ENCODE measurements around the gene NRCAM.

The NRCAM gene

GRCh38 chr7:108425714-108426275 lies 30.4 kb downstream of the NRCAM start:
- no peak for DNase-seq (ENCODE audit: low read depth in 2 of 2)

- DNase-seq (ENCODE audit: low read depth in 2 of 2), result no peak
These were observed 32.2 kb downstream of the NRCAM start for GRCh38 chr7:108424013-108424412.

- no peak for DNase-seq (ENCODE audit: low read depth in 2 of 2)
These were observed 32.9 kb downstream of the NRCAM start for GRCh38 chr7:108423089-108423989.

- DNase-seq (ENCODE audit: low read depth in 2 of 2), result no peak
These were observed 34.4 kb downstream of the NRCAM start for GRCh38 chr7:108421720-108422331.

GRCh38 chr7:108419961-108420908 lies 36.0 kb downstream of the NRCAM start:
- no peak for DNase-seq (ENCODE audit: low read depth in 2 of 2)

GRCh38 chr7:108418946-108419345 lies 37.3 kb downstream of the NRCAM start:
- DNase-seq (ENCODE audit: low read depth in 2 of 2), result no peak

GRCh38 chr7:108417926-108418325 lies 38.3 kb downstream of the NRCAM start:
- no peak for DNase-seq (ENCODE audit: low read depth in 2 of 2)

GRCh38 chr7:108417144-108417543 lies 39.1 kb downstream of the NRCAM start:
- no peak for DNase-seq (ENCODE audit: low read depth in 2 of 2)

- no peak for DNase-seq (ENCODE audit: low read depth in 2 of 2)
These were observed 40.3 kb downstream of the NRCAM start for GRCh38 chr7:108415821-108416536.

- DNase-seq (ENCODE audit: low read depth in 2 of 2), result no peak
These were observed 41.2 kb downstream of the NRCAM start for GRCh38 chr7:108415084-108415483.

DNA sequence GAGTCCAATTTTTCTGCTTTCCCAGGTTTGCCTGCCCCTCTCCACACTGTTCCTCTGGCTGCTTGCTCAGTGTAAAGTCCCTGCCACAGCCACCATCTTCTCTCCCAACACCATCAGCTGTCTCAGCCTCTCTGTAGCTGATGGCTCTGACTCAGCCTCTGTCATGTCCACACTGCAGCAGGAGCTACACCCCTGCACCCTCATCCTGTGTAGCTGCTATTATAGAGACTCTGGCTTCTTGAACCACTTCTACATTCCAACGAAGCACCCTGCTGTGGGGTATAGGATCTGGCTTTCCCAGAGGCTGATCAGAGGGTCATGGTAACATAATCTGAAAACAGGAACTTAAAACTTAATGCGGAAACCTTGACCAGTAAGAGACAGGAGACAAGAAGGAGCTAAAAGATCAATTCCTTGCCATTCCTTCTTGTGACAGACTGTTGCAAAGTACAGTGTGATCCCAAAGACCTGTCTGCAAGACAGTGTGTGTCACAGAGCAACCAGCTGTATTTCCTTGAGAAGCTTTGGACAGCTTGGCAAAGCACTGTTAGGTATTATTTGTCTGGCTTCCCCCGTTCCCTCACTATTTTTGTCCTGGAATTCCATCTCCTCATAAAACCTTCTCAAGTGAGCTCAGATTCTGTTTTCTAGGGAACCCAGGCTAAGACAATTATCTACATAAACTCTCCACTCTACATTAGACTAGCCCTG lies 42.3 kb downstream of the NRCAM start:
- no peak for DNase-seq (ENCODE audit: low read depth in 2 of 2)

DNA sequence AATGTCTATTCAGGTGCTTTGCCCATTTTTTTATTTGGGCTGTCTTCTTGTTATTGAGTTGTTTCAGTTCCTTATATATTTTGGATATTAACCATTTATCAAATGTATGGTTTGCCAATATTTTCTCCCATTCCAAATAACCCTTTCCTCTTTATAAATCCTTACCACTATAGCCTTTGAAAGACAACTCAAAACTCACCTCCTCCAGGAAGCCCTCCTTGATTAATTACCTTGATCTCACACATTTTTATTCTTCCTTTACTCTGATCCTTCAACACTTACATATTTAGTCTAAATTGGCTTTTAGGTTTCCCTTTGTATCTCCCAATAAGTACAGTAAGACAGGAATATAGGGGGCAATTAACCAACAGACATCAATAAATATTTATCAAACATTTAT lies 42.9 kb downstream of the NRCAM start:
- no peak for DNase-seq (ENCODE audit: low read depth in 2 of 2)

GRCh38 chr7:108409146-108409545 lies 47.1 kb downstream of the NRCAM start:
- no peak for DNase-seq (ENCODE audit: low read depth in 2 of 2)

DNA sequence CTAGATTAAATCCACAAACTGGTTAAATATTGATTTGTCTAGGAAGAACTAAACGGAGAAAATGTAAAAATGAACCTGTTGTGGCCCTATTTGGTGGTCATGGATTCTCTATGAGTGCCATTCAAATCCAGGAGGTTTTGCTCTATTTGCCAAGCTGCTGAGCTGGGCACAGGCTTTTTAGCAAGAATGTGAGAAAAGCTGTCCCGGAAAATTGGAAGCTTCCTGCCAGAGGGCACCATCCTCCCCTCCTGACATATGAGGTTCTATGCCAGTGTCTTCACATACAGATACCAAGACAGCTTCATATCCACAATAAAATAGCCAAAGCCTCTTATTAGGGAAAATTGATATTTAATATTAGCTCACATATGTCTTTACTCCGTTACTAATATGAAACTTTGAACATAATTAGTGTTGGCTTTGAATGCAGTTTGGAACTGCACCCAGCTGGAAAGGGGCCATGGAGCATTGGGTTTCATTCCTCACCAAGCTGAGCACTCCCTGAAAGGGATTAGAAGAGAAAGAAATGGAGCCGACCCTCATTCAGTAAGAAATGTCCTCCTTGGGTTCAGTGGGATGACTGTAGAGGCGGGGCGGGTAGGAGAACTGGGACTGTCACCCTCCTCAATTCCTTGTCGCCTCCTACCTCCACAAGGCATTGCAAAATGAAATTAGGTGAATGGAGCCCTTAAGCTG lies 47.8 kb downstream of the NRCAM start:
- DNase-seq (ENCODE audit: low read depth in 2 of 2), result no peak

DNA sequence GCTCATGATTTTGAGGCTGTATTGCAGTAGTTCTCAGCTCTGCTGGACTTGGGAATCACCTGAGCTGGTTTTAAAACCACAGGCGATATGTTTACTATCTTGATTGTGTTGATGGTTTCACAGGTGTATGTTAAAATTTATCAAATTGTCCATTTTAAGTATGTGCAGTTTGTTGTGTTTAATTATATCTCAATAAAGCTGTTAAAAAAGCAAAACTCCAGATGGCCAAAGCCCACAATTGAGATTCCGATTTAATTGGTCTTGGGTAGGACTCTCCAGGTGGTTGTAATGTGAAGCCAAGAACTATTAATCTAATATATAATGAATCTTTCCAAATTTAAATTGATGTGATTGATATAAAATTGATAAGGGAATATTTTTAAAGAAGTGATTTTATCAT lies 48.6 kb downstream of the NRCAM start:
- DNase-seq (ENCODE audit: low read depth in 2 of 2), result no peak

- no peak for DNase-seq (ENCODE audit: low read depth in 2 of 2)
These were observed 49.9 kb downstream of the NRCAM start for GRCh38 chr7:108406222-108406890.

- DNase-seq (ENCODE audit: low read depth in 2 of 2), result no peak
These were observed 51.5 kb downstream of the NRCAM start for GRCh38 chr7:108404509-108405420.

GRCh38 chr7:108403597-108404217 lies 52.5 kb downstream of the NRCAM start:
- no peak for DNase-seq (ENCODE audit: low read depth in 2 of 2)

Measured in stimulated activated CD4-positive, alpha-beta T cell treated with anti-CD3 and anti-CD28 coated beads, Interleukin-1b, Interleukin-23, amount 100 ng/mL, for 4 hours (primary cell).